Measurements from ENCODE around the gene POP4. TPM values are rescaled to one million over a fixed set of nuclear protein-coding genes. Genes with fewer than 3 reads are reported as not detected.

The POP4 gene
- total RNA-seq, 2 donors from 2014 or later = 36.3 to 40.8 TPM

DNA sequence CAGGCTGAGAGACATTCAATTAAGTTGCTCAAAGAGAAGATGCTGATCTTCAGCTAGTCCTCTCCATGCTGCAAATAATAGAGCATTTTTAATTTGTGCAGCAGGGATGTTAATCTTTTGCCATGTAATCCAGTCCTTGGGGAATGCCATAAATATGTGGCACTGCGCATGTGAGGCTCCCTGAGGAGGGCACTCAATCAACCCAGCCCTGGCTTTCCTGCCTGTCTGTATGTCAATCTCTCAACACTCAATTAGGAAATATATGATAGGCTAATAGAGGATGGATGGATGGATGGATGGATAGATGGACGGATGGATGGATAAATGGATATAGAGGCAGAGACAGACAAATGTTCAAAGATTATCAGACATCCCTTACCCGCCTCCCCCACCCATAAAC lies 31.6 kb upstream of the POP4 start:
- Histone ChIP-seq H3K4me1 (no peaks in the 10 kb centered on the region), H3K27ac (no peak overlapping the region), H3K27me3 (no peaks in the 10 kb centered on the region), H3K36me3 (no peaks in the 10 kb centered on the region), H3K9me3 (no peaks in the 10 kb centered on the region), H3K4me3 (no peak overlapping the region)
- TF ChIP-seq CTCF (IDR thresholded peaks at IDR 0.05) = no peak
- no peak for DNase-seq (ENCODE audit: low spot score)

- Histone ChIP-seq H3K9me3 (peaks cover 0 to 2% of the 10 kb centered on the region in 2 donors), H3K4me1 (no peaks in the 10 kb centered on the region), H3K27me3 (no peaks in the 10 kb centered on the region), H3K4me3 (no peak overlapping the region), H3K36me3 (no peaks in the 10 kb centered on the region), H3K27ac (no peak overlapping the region)
- DNase-seq (ENCODE audit: low spot score) = no peak
- no peak for TF ChIP-seq CTCF (IDR thresholded peaks at IDR 0.05)
Observed at GRCh38 chr19:29576046-29576606, 30.0 kb upstream of the POP4 start.

GRCh38 chr19:29576761-29577648 lies 29.1 kb upstream of the POP4 start:
- no peak for TF ChIP-seq CTCF (IDR thresholded peaks at IDR 0.05)
- Histone ChIP-seq H3K27me3 (no peaks in the 10 kb centered on the region), H3K27ac (no peak overlapping the region), H3K4me3 (no peak overlapping the region), H3K9me3 (peaks cover 0 to 6% of the 10 kb centered on the region in 2 donors), H3K36me3 (no peaks in the 10 kb centered on the region), H3K4me1 (no peaks in the 10 kb centered on the region)
- DNase-seq (ENCODE audit: low spot score) = no peak

- DNase-seq (ENCODE audit: low spot score) = no peak
- peaks cover 0 to 6% of the 10 kb centered on the region in 2 donors for H3K9me3 ChIP-seq
- no peaks in the 10 kb centered on the region for H3K4me1 ChIP-seq
- H3K27ac ChIP-seq = no peak overlapping the region
- no peaks in the 10 kb centered on the region for H3K36me3 ChIP-seq
- TF ChIP-seq CTCF (IDR thresholded peaks at IDR 0.05) = no peak
- H3K4me3 ChIP-seq = no peak overlapping the region
- H3K27me3 ChIP-seq = no peaks in the 10 kb centered on the region
Observed at GRCh38 chr19:29577649-29577963, 28.5 kb upstream of the POP4 start.

DNA sequence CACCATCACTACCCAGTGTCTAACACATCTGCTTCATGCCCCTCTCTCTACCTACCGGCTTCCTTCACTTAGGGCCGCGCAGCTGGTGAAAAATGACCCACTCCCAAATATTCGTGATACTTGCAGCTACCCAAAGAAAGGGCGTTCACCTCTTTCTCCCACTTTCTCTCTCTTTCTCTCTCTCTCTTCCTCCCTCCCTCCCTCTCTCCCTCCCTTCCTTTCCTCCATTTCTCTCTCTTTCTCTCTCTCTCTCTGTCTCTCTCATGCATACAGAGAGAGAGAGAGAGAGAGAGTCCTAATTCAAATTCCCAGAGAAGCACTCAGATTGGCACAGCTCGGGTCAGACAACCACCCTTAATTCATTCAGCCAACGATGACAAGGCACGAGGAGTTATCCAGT lies 27.7 kb upstream of the POP4 start:
- no peak for TF ChIP-seq CTCF (IDR thresholded peaks at IDR 0.05)
- peaks cover 0 to 6% of the 10 kb centered on the region in 2 donors for H3K9me3 ChIP-seq
- no peaks in the 10 kb centered on the region for H3K4me1 ChIP-seq
- no peaks in the 10 kb centered on the region for H3K36me3 ChIP-seq
- no peak overlapping the region for H3K27ac ChIP-seq
- no peaks in the 10 kb centered on the region for H3K27me3 ChIP-seq
- DNase-seq (ENCODE audit: low spot score) = no peak
- H3K4me3 ChIP-seq = no peak overlapping the region
